ENCODE data around the gene MRPL36.

DNA sequence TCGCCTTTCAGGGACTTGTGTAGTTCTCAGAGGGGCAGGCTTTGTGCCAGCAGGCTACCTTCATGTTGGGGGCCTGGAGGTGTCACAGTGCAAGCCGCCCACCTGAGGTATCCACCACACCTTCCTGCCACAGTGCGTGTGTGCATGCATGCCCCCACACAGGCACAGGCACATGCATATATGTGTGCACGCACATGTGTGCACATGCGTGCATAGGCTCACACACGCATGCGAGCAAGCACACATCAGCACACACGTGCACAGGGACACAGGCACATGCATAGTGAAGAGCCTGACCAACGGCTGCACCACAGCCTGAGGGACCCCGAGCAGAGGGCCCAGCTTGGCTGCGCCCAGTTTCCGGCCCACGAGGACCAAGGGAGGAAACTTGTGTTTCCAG, 46.9 kb upstream of the MRPL36 start:
- TF ChIP-seq, protein P1, sequence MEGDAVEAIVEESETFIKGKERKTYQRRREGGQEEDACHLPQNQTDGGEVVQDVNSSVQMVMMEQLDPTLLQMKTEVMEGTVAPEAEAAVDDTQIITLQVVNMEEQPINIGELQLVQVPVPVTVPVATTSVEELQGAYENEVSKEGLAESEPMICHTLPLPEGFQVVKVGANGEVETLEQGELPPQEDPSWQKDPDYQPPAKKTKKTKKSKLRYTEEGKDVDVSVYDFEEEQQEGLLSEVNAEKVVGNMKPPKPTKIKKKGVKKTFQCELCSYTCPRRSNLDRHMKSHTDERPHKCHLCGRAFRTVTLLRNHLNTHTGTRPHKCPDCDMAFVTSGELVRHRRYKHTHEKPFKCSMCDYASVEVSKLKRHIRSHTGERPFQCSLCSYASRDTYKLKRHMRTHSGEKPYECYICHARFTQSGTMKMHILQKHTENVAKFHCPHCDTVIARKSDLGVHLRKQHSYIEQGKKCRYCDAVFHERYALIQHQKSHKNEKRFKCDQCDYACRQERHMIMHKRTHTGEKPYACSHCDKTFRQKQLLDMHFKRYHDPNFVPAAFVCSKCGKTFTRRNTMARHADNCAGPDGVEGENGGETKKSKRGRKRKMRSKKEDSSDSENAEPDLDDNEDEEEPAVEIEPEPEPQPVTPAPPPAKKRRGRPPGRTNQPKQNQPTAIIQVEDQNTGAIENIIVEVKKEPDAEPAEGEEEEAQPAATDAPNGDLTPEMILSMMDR (IDR thresholded peaks at IDR 0.05): no peak
- no peak for TF ChIP-seq POLR2A (IDR thresholded peaks at IDR 0.05)
- no peak for TF ChIP-seq POLR2AphosphoS5 (IDR thresholded peaks at IDR 0.05)
